UCSD-AML1 (cell line): ENCODE results near the gene TACC2.
A peak's percentile ranks its signal among the peaks of the same experiment; 100 is the strongest.

Experiments
- DNase-seq: peaks from one replicate; lab custom pipeline; 2025; ENCODE audit not compliant: unreplicated experiment; lab: John Stamatoyannopoulos, UW

Gene TACC2

GRCh38 chr10:122142641-122143237, 153.8 kb downstream of the TACC2 start:
- DNase-seq: peak; percentile 34

- no peak for DNase-seq
Measured at GRCh38 chr10:122143238-122143841, 154.4 kb downstream of the TACC2 start.

GRCh38 chr10:122144199-122144598, 155.2 kb downstream of the TACC2 start:
- no peak for DNase-seq

GRCh38 chr10:122145113-122145512, 156.2 kb downstream of the TACC2 start:
- no peak for DNase-seq

- DNase-seq: no peak
Measured at GRCh38 chr10:122147663-122148062, 158.7 kb downstream of the TACC2 start.

- no peak for DNase-seq
Measured at GRCh38 chr10:122148876-122149560, 160.1 kb downstream of the TACC2 start.

- DNase-seq: no peak
Measured at GRCh38 chr10:122149561-122150505, 160.9 kb downstream of the TACC2 start.

GRCh38 chr10:122151121-122151694, 162.2 kb downstream of the TACC2 start:
- DNase-seq: no peak

GRCh38 chr10:122152544-122152943, 163.6 kb downstream of the TACC2 start:
- DNase-seq: no peak

GRCh38 chr10:122154031-122154544, 165.1 kb downstream of the TACC2 start:
- no peak for DNase-seq

GRCh38 chr10:122154545-122155366, 165.8 kb downstream of the TACC2 start:
- no peak for DNase-seq

GRCh38 chr10:122157451-122157850, 168.5 kb downstream of the TACC2 start:
- DNase-seq: no peak

GRCh38 chr10:122158362-122158761, 169.4 kb downstream of the TACC2 start:
- no peak for DNase-seq

GRCh38 chr10:122159141-122159970, 170.4 kb downstream of the TACC2 start:
- no peak for DNase-seq

GRCh38 chr10:122161795-122162194, 172.8 kb downstream of the TACC2 start:
- no peak for DNase-seq

- no peak for DNase-seq
Measured at GRCh38 chr10:122162671-122163173, 173.8 kb downstream of the TACC2 start.

GRCh38 chr10:122163174-122164022, 174.4 kb downstream of the TACC2 start:
- DNase-seq: no peak

GRCh38 chr10:122164023-122164601, 175.1 kb downstream of the TACC2 start:
- no peak for DNase-seq
